K562 (cell line): ENCODE data around the gene FBP1. TPM values are rescaled to one million over a fixed set of nuclear protein-coding genes. Genes with fewer than 3 reads are reported as not detected.

Experiments
- ATAC-seq: fragments of 200-7000 bp; cut with Tn5 transposase; 3 replicates; pipeline ENCODE4 v1.9.1; 2020; ENCODE audit warnings: moderate library complexity
- BruUV-seq: library from RNA; stranded (reverse); fragments of 400-500 nt; replicated peaks from 2 replicates; lab custom pipeline; 2021; lab: Mats Ljungman, UMichigan
- CTCF ChIA-PET: fragments of 300-600 bp; formaldehyde crosslinking; extraction: SDS; loops from one replicate; lab custom pipeline; 2021; ENCODE audit warnings: low intra/inter-chr PET ratio; lab: Yijun Ruan, JAX
- POLR2A ChIA-PET: fragments of 300-600, 350-650 bp; sonication (Branson Sonifier 250); formaldehyde crosslinking; extraction: SDS; loops from one replicate; lab custom pipeline; 2021; ENCODE audit warnings: antibody characterized with exemption, inconsistent platforms; lab: Yijun Ruan, JAX
- DNase-seq, 4 experiments: peaks; one replicate each; pipeline versions ENCODE4 v3.0.0 to v3.0.0-alpha.2; 2011 to 2018; ENCODE audit warnings: low spot score in 3 of 4, mixed read lengths in 3 of 4; ENCODE audit errors: extremely low read depth in 1 of 4
- FAIRE-seq: peaks from 2 replicates; lab custom pipeline; 2011; peaks lifted over from hg19 to GRCh38; lab: Jason Lieb, UNC
- H2AFZ ChIP-seq: 2 replicates; pipeline ENCODE4 v1.6.0; 2011; ENCODE audit warnings: low read depth, low read length, control low read depth, inconsistent platforms
- H3K27ac ChIP-seq: fragments of 200-600 bp; 3 replicates; pipeline ENCODE4 v1.8.0; 2011; ENCODE audit warnings: low read depth, mild to moderate bottlenecking, control low read depth, inconsistent platforms, low read length, moderate library complexity, mixed read lengths; ENCODE audit errors: extremely low read depth
- H3K27me3 ChIP-seq, 2 experiments: fragments of 300-600 bp in 1 of 2; 2 replicates in 1 of 2; 3 replicates in 1 of 2; pipeline versions ENCODE4 v1.6.0 to v1.8.0; 2011; ENCODE audit warnings: inconsistent platforms in 2 of 2, low read length in 2 of 2, mild to moderate bottlenecking in 1 of 2, mixed read lengths in 1 of 2, moderate library complexity in 1 of 2; ENCODE audit not compliant: control insufficient read depth in 2 of 2, insufficient read depth in 2 of 2
- H3K36me3 ChIP-seq: fragments of 300-600 bp; 3 replicates; pipeline ENCODE4 v1.8.0; 2011; ENCODE audit warnings: mild to moderate bottlenecking, low read length, inconsistent platforms; ENCODE audit not compliant: control insufficient read depth, insufficient read depth
- H3K4me1 ChIP-seq, 2 experiments: fragments of 200-600 bp in 1 of 2; replicated peaks in 1 of 2; 2 replicates in 1 of 2; 3 replicates in 1 of 2; pipeline versions ENCODE4 v1.5.1 to v1.8.0; 2011; ENCODE audit warnings: inconsistent platforms in 2 of 2, low read length in 2 of 2, mild to moderate bottlenecking in 1 of 2, mixed read lengths in 1 of 2, moderate library complexity in 1 of 2; ENCODE audit not compliant: control insufficient read depth in 2 of 2, insufficient read depth in 2 of 2
- H3K4me2 ChIP-seq: 2 replicates; pipeline ENCODE4 v1.6.1; 2011; ENCODE audit warnings: low read length, control low read depth, inconsistent platforms, mixed read lengths; ENCODE audit not compliant: insufficient read depth
- H3K4me3 ChIP-seq: fragments of 200-600 bp; sonication (generic), shearing (Covaris generic); 2 replicates; pipeline ENCODE4 v1.5.1; 2016; ENCODE audit warnings: control low read depth, inconsistent platforms
- H3K79me2 ChIP-seq: fragments of 200-600 bp; 3 replicates; pipeline ENCODE4 v1.8.0; 2011; ENCODE audit warnings: low read length, inconsistent platforms; ENCODE audit not compliant: control insufficient read depth, insufficient read depth
- H3K9ac ChIP-seq, 2 experiments: 2 replicates each; pipeline versions ENCODE4 v1.6.0 to v1.6.1; 2011; ENCODE audit warnings: low read depth in 2 of 2, low read length in 2 of 2, control low read depth in 1 of 2, inconsistent platforms in 1 of 2, mild to moderate bottlenecking in 1 of 2, mixed read lengths in 1 of 2; ENCODE audit not compliant: insufficient read depth in 1 of 2
- H3K9me1 ChIP-seq: one replicate; pipeline ENCODE4 v1.6.0; 2011; ENCODE audit warnings: inconsistent platforms, mild to moderate bottlenecking, low read length, moderate library complexity; ENCODE audit not compliant: control insufficient read depth, insufficient read depth
- H3K9me3 ChIP-seq: replicated peaks from 2 replicates; pipeline ENCODE4 v1.5.1; 2011; ENCODE audit warnings: low read depth, low read length, inconsistent platforms; ENCODE audit not compliant: control insufficient read depth, insufficient read depth
- H4K20me1 ChIP-seq: replicated peaks from 2 replicates; pipeline ENCODE4 v1.6.1; 2011; ENCODE audit warnings: low read length, inconsistent platforms, mixed read lengths; ENCODE audit not compliant: control insufficient read depth, insufficient read depth
- CAMTA2 ChIP-seq: fragments of 250-450 bp; sonication (Bioruptor Pico); conservative IDR thresholded peaks from 2 replicates; pipeline ENCODE4 v1.5.1; 2022
- HLTF ChIP-seq: fragments of 450-650 bp; IDR thresholded peaks from 2 replicates; pipeline ENCODE4 v1.6.1; 2016
- PHF21A ChIP-seq: fragments of 450-650 bp; IDR thresholded peaks from 2 replicates; pipeline ENCODE4 v1.6.1; 2017; ENCODE audit warnings: low read depth, borderline replicate concordance
- WGBS: fragments of 100-300 bp; shearing (Covaris generic); methylation state at CpG from one replicate; pipeline ENCODE4 v1.1.6; 2016; ENCODE audit warnings: low coverage, mixed read lengths; ENCODE audit not compliant: insufficient coverage; ENCODE audit errors: missing lambda C conversion rate; 5-methylcytosine and 5-hydroxymethylcytosine counted together
- in situ Hi-C: fragments of 300-500 bp; cut with MboI; formaldehyde crosslinking; loops from 4 replicates; pipeline ENCODE4 v1.15.0; 2018; ENCODE audit warnings: inconsistent platforms, mixed read lengths
- intact Hi-C: fragments of 100-400 bp; cut with micrococcal nuclease; formaldehyde crosslinking; loops from 2 replicates; pipeline ENCODE4 v1.14.2; 2022
- polyA plus RNA-seq, 8 experiments: library from polyadenylated mRNA; depleted of rRNA in 4 of 8; stranded (reverse) in 5 of 8; unstranded in 3 of 8; fragments of >200 nt; fragmentation: Nextera tagmentation in 2 of 8; fragmentation: Illumina TruSeq in 1 of 8; extraction: Ambion mirVana in 2 of 8; extraction: Trizol in 1 of 8; gene quantifications; 2 replicates each; pipeline versions ENCODE4 v1.2.1 to v1.2.3, GENCODE V29; 2011 to 2014; ENCODE audit warnings: inconsistent platforms in 1 of 8, missing spikeins in 1 of 8
- total RNA-seq, 7 experiments: library from RNA; depleted of rRNA in 6 of 7; stranded (reverse); fragments of >200 nt in 6 of 7; fragmentation: Illumina TruSeq in 2 of 7; extraction: Trizol in 2 of 7; gene quantifications; 2 replicates each; pipeline versions ENCODE4 v1.2.1 to v1.2.3, GENCODE V29; 2011 to 2021; ENCODE audit warnings: low replicate concordance in 1 of 7
- TF ChIP-seq, protein P1 (sequence below): fragments of 450-650 bp; IDR thresholded peaks from 2 replicates; pipeline ENCODE4 v1.6.1; 2016; ENCODE audit warnings: antibody characterized with exemption
- TF ChIP-seq, protein P2 (sequence below), 2 experiments: fragments of 450-650 bp; formaldehyde crosslinking in 1 of 2; IDR thresholded peaks; 2 replicates each; pipeline versions ENCODE4 v1.4.0 to v1.6.1; 2014 to 2020; ENCODE audit warnings: mild to moderate bottlenecking in 2 of 2, borderline replicate concordance in 1 of 2, low read depth in 1 of 2

Gene FBP1
- total and polyA plus RNA-seq, 9 of the 15 experiments (the other 6 are each of a cell fraction or from before 2014, with no cell fraction given) = 0.24 TPM; not detected in 8

DNA sequence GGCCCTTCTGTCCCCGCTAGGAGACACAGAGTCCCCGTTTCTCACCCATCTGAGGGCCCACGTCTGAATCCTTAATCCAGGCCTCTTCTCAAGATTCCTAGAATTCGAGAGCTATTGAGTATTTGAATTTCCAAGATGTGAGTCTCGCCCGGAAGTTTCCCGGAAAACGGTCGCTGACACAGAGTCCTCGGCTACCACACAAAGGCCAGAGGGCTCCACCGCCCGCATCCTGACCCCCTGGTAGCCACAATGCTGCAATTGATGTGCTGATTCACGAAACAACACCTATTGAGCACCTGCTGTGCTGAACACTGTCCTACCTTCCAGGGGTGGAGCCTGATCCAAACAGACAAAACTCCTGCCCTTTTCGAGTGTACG, 670 bp upstream of the FBP1 start (continued):
- TF ChIP-seq PHF21A = no peak

DNA sequence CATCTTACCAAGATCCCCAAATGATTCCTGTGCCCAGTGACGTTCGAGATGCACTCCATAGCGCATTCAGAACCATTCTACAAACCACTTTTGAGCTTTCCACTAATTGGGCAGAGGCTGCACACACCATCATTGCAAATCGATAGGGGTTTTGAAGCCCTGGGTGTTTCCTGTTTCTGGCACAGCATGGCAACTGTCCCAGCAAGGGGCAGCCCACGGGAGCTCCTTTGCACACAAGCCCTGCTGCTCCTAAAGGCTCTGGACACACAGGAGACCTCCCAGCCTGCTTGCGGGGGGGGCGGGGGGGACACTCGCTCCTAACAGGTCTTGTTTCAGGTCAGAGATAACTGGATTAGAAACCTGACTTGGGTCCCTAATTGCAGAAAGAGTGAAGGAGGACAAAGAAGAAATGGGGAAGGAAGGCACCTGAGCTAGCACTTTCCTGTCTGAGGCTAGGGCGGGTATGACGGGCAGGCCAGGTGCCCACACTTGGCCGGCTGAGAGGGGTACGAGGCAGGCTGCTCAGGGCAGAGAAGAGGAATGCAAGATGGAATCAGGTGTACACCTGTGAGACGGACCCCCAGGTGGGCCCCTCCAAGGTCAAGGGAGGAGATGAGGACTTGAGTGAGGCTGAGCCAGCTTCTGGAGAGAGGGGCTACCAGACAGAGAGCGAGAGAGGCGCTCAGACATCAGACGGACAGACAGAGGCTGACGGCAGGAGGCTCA, 820 bp downstream of the FBP1 start:
- Histone ChIP-seq H3K36me3 (no peaks in the 10 kb centered on the region), H3K79me2 (no peaks in the 10 kb centered on the region), H4K20me1 (no peaks in the 10 kb centered on the region; the same call in none of the 2 replicates), H3K4me2 (no peak overlapping the region), H2AFZ (no peak overlapping the region), H3K27me3 (peaks cover 53 to 76% of the 10 kb centered on the region in 2 experiments), H3K9ac (no peak overlapping the region), H3K4me3 (no peak overlapping the region), H3K4me1 (peaks cover 0 to 13% of the 10 kb centered on the region in 2 experiments; a peak in 2 of 5 replicates), H3K27ac (no peak overlapping the region), H3K9me3 (no peaks in the 10 kb centered on the region), H3K9me1 (no peaks in the 10 kb centered on the region)
- BruUV-seq = no TSS peak
- FAIRE-seq (no peak), ATAC-seq (no peak), DNase-seq (no peak)
- ChIA-PET CTCF (no interaction called here), POLR2A (interaction anchor here (0.7 kb wide), 1 partner anchor 461 kb away, joined by 3 read pairs; no protein-coding TSS in a partner anchor)
- in situ Hi-C loops = no loop called here
- 6% methylated on average over 16 of the region's 17 CpGs for WGBS
- intact Hi-C loops = no loop called here
- TF ChIP-seq, protein P1, sequence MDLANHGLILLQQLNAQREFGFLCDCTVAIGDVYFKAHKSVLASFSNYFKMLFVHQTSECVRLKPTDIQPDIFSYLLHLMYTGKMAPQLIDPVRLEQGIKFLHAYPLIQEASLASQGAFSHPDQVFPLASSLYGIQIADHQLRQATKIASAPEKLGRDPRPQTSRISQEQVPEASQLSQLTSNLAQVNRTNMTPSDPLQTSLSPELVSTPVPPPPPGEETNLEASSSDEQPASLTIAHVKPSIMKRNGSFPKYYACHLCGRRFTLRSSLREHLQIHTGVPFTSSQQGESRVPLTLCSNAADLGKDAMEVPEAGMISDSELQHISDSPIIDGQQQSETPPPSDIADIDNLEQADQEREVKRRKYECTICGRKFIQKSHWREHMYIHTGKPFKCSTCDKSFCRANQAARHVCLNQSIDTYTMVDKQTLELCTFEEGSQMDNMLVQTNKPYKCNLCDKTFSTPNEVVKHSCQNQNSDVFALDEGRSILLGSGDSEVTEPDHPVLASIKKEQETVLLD = no peak
- no peak for TF ChIP-seq CAMTA2 (CRISPR knock-in tag)
- TF ChIP-seq, protein P2, sequence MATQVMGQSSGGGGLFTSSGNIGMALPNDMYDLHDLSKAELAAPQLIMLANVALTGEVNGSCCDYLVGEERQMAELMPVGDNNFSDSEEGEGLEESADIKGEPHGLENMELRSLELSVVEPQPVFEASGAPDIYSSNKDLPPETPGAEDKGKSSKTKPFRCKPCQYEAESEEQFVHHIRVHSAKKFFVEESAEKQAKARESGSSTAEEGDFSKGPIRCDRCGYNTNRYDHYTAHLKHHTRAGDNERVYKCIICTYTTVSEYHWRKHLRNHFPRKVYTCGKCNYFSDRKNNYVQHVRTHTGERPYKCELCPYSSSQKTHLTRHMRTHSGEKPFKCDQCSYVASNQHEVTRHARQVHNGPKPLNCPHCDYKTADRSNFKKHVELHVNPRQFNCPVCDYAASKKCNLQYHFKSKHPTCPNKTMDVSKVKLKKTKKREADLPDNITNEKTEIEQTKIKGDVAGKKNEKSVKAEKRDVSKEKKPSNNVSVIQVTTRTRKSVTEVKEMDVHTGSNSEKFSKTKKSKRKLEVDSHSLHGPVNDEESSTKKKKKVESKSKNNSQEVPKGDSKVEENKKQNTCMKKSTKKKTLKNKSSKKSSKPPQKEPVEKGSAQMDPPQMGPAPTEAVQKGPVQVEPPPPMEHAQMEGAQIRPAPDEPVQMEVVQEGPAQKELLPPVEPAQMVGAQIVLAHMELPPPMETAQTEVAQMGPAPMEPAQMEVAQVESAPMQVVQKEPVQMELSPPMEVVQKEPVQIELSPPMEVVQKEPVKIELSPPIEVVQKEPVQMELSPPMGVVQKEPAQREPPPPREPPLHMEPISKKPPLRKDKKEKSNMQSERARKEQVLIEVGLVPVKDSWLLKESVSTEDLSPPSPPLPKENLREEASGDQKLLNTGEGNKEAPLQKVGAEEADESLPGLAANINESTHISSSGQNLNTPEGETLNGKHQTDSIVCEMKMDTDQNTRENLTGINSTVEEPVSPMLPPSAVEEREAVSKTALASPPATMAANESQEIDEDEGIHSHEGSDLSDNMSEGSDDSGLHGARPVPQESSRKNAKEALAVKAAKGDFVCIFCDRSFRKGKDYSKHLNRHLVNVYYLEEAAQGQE (IDR thresholded peaks at IDR 0.05; ENCODE audit: borderline replicate concordance) = no peak
- TF ChIP-seq, protein P2 (CRISPR knock-in tag; IDR thresholded peaks at IDR 0.05; ENCODE audit: low read depth) = no peak
- TF ChIP-seq HLTF = no peak
